GM12891 (cell line): ENCODE measurements around the gene CSNK1E.

ENCODE experiments used
- POU2F2 ChIP-seq: IDR thresholded peaks from 2 replicates; pipeline ENCODE4 v1.6.1; 2011; ENCODE audit warnings: low read depth, mild to moderate bottlenecking, control low read depth, low read length, moderate library complexity
- TAF1 ChIP-seq: IDR thresholded peaks from 2 replicates; pipeline ENCODE4 v1.6.1; 2011; ENCODE audit warnings: low read depth, low read length, control low read depth

DNA sequence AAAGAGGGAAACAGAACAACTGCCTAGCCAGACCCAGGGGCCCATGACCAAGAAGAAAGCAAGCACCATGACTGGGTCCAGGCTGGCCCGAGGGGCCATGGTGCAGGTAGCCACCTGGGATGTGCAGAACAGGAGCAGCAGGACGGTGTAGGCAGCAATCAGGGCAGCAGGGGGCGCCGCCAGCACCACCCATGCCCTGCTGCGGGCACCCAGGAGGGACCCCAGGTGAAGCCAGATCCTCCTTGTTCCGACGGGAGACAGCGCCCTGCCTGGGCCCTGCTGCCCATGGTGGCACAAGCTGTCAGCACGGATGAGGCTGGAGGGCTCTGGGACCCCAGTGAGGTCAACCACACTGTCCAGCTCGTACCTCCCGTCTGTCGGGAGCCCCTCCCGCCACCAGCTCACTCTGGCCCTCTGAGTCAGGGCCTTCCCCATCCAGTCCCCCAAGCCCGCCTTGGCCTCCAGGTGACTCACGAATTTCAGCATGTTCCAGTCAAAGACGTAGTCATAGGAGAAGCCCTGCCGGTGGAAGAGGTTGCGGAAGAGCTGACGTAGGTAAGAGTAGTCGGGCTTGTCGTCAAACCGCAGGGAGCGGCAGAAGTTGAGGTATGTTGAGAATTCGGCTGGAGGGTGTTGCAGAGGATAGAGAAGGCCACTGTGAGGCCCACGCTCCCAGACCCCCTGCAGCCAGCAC is 18.8 kb downstream of the CSNK1E start:
- TF ChIP-seq POU2F2, result no peak
- TF ChIP-seq TAF1, result no peak
